OCI-LY1 (cell line): ENCODE results near the gene OR56A4.

Source experiments
- EZH2 ChIP-seq: fragments of 200-600 bp; sonication (generic), shearing (Covaris generic); IDR thresholded peaks from 2 replicates; pipeline ENCODE4 v1.8.0; 2017; ENCODE audit warnings: borderline replicate concordance, mixed run types, mild to moderate bottlenecking, antibody characterized with exemption, low read length, moderate library complexity, mixed read lengths
- TF ChIP-seq, protein P1 (sequence below): fragments of 200-600 bp; sonication (generic), shearing (Covaris generic); IDR thresholded peaks from 2 replicates; pipeline ENCODE4 v1.5.1; 2017; ENCODE audit warnings: mild to moderate bottlenecking, antibody characterized with exemption, low read length, moderate library complexity, mixed read lengths

DNA sequence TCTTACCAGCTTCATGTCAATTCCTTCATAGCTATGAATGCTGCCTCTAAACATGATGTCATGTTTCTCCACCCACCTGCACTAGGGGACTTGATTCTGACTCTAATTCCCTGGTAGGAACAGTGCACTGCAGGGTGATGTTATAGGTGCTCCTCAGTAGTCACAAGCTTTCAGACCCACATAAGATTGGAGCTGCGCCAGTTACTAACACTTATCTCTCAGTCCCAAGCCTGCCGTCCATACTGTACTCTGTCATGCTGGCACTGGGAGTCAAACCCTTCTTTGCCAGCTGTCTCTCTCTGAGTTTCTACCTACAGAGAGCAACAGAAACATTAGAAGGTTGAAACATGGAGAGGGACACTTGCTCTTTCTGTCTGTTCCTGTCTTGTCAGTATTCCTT is 18.3 kb upstream of the OR56A4 start:
- TF ChIP-seq, protein P1, sequence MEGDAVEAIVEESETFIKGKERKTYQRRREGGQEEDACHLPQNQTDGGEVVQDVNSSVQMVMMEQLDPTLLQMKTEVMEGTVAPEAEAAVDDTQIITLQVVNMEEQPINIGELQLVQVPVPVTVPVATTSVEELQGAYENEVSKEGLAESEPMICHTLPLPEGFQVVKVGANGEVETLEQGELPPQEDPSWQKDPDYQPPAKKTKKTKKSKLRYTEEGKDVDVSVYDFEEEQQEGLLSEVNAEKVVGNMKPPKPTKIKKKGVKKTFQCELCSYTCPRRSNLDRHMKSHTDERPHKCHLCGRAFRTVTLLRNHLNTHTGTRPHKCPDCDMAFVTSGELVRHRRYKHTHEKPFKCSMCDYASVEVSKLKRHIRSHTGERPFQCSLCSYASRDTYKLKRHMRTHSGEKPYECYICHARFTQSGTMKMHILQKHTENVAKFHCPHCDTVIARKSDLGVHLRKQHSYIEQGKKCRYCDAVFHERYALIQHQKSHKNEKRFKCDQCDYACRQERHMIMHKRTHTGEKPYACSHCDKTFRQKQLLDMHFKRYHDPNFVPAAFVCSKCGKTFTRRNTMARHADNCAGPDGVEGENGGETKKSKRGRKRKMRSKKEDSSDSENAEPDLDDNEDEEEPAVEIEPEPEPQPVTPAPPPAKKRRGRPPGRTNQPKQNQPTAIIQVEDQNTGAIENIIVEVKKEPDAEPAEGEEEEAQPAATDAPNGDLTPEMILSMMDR, result no peak
- no peak for TF ChIP-seq EZH2
